Renal pelvis (tissue), 4 donors: Measurements from ENCODE around the gene PSMB2. TPM values are rescaled to one million over a fixed set of nuclear protein-coding genes. Genes with fewer than 3 reads are reported as not detected.

Experiments used
- DNase-seq: peaks from one replicate; pipeline ENCODE4 v3.0.0-alpha.2; 2013
- polyA plus RNA-seq, 3 donors: library from polyadenylated mRNA; unstranded; fragments of 120-200 nt; gene quantifications; one replicate each; pipeline ENCODE4 v1.2.1, GENCODE V29; 2013; ENCODE audit not compliant: insufficient read length in 3 of 3

PSMB2 gene
- polyA plus RNA-seq, 3 donors: 70.1 to 80.6 (median 76.5) TPM

GRCh38 chr1:35559317-35559944 lies 81.9 kb downstream of the PSMB2 start:
- no peak for DNase-seq

DNA sequence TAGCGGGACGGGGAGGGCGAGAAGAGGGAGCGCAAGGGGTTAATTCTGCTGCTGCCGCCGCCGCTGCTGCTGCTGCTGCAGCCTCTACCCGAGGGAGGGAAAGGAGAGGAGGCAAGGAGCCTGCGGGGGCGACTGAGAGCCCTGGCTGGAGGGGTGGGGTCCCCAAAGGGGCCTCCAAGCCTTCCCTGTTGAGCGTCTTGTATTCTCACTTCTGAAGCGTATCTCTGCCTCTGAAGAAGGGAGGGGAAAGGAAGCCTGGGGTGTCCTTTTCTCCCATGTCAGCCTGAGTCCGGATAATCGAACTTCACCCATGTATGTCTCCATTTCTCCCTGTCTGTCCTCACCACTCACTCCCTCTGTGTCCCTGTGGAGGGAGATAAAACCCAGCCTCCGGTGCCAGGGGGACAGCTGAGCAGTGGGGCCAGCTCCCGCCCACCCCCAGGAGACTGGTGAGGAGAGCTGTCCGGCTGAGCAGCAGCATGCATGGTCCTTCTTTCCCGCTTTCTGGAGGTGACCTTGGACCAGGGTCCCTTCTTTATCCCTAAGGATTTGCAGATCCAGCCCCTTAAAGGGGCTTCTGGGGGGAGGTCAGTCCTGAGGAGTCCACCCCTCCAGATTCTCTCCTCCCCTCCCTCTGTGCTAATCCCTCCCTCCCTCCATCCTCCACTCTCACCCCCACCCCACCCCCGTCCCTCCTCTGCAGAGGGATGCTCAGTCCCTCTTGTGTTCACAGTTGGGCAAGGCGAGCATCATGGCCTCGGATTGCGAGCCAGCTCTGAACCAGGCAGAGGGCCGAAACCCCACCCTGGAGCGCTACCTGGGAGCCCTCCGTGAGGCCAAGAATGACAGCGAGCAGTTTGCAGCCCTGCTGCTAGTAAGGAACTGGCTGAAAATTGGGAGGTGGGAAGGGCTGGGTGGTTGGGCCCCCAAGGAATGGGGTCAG lies 82.7 kb downstream of the PSMB2 start:
- peak; percentile 24 for DNase-seq

DNA sequence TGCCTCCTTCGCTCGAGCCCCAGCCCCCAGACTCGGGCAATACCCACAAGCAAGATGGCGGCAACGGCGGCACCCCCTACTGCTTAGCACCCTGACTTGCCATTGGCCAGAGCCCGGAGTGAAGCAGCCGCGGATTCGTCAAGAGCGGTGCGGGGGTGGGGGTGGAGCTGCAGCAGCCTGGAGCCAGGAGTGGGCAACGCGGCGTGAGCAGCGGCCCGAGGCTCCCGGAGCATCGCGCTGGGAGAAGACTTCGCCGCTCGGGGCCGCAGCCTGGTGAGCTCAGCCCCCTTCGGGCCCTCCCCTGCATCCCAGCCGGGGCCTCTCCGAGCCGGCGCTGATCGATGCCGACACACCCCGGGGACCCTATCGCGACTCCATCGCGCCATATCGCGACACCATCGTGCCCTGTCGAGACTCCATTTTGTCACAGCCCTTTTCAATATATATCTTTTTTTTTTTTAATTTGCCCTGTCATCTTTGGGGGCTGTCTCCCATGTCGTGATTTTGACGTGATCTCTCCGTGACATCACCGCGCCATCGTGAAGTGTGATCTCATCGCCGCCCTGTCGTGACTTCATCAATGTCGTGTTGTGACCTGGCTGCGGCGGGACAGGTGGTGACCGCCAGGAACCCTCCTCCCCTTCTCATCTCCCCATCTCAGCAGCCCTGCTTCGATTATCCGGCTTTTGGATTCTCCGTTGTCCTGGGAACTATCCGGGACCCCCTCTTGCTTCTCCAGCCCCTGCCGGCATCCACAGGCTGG lies 83.5 kb downstream of the PSMB2 start, which contains the start of gene NCDN:
TSS of gene NCDN (plus strand) at position 189 of the 763 bp plus-strand sequence. CDS start at position 581, 392 bp downstream.
- peak; percentile 98 for DNase-seq

DNA sequence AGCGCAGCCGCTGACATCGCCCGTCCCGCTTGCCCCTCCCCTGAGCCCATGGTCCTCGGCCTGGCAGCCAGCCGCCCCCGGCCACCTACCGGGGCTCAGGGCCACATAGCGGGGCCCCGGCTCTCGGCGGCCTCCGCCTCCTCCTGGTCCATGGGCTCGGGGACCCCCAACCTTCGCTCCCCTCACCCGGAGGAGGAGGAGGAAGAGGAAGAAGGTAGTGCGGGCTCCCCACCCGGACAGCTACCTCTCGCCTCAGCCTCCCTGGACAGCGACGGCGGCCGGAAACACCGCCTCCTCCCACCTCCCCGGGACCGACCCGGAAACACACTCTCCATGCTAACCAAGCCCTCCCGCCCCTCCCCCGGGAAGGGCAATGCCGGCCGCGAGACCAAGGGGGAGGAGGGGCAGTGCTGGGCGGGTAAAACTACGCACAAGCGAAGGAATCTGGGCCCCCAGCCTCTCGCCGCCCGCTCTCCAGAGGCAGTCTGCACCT lies 84.2 kb downstream of the PSMB2 start, which contains the start of gene KIAA0319L:
TSS of gene KIAA0319L (minus strand) at position 286 of the 493 bp plus-strand sequence. CDS start 2,912 bp downstream, outside the sequence.
- DNase-seq: no peak

GRCh38 chr1:35556484-35557117 lies 84.7 kb downstream of the PSMB2 start:
- DNase-seq: no peak

DNA sequence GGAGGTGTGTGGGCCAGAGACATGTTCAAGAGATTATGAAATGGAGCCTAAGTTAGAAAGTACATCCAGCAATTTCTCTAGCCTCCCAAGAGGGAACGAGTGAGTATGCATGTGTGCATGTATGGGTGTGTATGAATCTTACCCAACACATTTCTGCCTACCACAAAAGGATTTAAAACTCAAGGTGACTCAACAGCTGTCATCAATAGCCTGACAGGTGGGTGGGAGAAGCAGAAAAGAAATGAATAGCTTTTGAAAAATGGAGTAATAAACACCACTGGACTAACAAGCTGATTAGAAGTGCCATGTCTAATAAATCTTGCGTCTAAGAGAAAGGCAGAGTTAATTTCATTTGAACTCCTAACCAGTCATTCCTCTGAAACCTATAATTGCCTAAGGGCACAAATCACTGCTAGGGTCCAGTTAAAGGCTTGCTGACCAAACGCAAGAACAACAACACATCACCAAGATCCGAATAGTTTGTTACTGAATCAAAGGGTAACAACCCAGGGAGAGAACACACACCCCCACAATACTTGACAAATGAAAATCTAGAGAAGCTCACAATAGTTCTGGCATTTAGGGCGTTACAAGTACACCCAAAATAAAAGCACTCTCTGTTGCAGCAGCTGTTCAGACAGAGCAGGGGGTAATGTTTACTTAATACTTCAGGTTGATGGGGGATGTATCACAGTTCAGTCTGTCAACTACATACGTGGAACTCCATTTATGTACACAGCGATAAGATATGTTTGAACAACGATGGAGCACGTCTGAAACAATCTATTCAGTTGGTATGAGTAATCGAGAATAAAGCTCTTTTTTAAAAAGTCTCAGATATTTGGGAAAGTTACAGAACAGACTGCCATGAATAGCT lies 85.5 kb downstream of the PSMB2 start:
- no peak for DNase-seq

- no peak for DNase-seq
These were observed 86.1 kb downstream of the PSMB2 start for GRCh38 chr1:35555212-35555584.

- DNase-seq: no peak
These were observed 86.8 kb downstream of the PSMB2 start for GRCh38 chr1:35554266-35555211.

DNA sequence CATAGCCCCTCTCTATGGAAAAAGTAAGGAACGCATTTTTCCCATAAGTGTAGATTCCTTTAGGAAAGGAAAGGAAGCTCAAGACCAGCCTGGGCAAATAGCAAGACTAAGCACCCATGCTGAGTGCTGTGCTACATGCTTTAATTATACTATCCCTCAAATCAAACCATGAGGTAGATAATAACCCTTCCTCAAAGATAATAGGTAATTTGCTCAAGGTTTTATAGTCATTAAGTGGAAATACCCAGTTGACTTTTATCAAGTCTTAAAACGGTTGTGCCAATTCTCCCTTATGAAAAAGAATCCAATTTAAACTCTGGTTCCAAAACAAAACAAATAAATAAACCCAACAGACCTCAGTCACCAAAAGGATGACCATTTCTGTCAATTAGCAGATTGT lies 87.5 kb downstream of the PSMB2 start:
- DNase-seq: no peak

Other genes with a start within 250 kb of the PSMB2 start
- gene KIAA0319L, start 84.1 kb downstream of the PSMB2 start, polyA plus RNA-seq: 10 to 100 TPM; 54.2 to 91.6 (median 86.6) TPM
- 10 to 100 TPM; 20.4 to 23.2 (median 20.8) TPM for gene NCDN, start 83.7 kb downstream of the PSMB2 start, polyA plus RNA-seq
- 1 to 10 TPM in 2 of 3 donors, under 1 TPM in 1; 0.85 to 1.7 (median 1.5) TPM for gene TFAP2E, start 68.2 kb downstream of the PSMB2 start, polyA plus RNA-seq
- 10 to 100 TPM in 1 of 3 donors, 1 to 10 TPM in 2; 8.1 to 10.5 (median 8.8) TPM for gene C1orf216, start 77.4 kb upstream of the PSMB2 start, polyA plus RNA-seq
- gene CLSPN, start 128.5 kb upstream of the PSMB2 start, polyA plus RNA-seq: 10 to 100 TPM; 13.2 to 15.3 (median 13.6) TPM
- 10 to 100 TPM; 15.0 to 31.0 (median 28.3) TPM for gene AGO4, start 166.5 kb upstream of the PSMB2 start, polyA plus RNA-seq
- 10 to 100 TPM; 17.6 to 21.6 (median 21.1) TPM for gene AGO1, start 241.7 kb upstream of the PSMB2 start, polyA plus RNA-seq